Measurements from ENCODE around the gene MGME1. TPM values are rescaled to one million over a fixed set of nuclear protein-coding genes. Genes with fewer than 3 reads are reported as not detected.

MGME1 gene
- total and polyA plus RNA-seq, 2 of the 13 experiments (the other 11 are each of a cell fraction or from before 2014, with no cell fraction given), result 36.7 to 66.6 TPM

DNA sequence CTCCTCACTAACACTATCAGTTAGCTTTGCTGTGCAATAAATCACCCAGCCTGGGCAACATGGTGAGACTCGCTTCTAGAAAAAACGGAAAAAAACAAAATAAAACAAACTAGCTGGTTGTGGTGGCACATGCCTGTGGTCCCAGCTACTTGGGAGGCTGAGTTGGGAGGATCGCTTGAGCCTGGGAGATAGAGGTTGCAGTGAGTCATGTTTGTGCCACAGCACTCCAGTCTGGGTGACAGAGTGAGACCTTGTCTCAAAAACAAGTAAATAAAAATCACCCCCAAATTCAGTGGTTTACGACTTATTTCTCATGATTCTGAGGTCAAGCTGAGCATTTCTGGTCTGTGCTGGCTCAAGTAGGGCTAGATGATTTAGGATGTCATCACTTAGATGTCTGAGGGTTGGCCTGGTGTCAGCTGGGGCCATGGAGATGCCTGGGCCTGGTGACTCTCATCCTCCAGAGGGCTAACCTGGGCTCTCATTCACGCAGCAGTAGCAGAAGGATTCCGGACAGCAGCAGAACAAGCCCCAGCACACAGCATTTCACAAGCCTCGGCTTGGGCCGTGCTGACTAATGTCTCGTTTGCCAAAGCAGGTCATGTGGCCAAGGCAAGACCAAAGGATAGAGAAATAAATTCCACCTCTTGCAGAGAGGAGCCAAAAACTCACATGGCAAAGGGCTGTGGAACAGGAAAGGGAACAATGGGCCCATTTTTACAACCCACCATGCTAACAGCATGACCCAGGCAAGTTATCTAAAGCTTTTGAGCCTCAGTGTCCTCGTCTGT, 32.5 kb downstream of the MGME1 start (continued):
- TF ChIP-seq, protein P1, sequence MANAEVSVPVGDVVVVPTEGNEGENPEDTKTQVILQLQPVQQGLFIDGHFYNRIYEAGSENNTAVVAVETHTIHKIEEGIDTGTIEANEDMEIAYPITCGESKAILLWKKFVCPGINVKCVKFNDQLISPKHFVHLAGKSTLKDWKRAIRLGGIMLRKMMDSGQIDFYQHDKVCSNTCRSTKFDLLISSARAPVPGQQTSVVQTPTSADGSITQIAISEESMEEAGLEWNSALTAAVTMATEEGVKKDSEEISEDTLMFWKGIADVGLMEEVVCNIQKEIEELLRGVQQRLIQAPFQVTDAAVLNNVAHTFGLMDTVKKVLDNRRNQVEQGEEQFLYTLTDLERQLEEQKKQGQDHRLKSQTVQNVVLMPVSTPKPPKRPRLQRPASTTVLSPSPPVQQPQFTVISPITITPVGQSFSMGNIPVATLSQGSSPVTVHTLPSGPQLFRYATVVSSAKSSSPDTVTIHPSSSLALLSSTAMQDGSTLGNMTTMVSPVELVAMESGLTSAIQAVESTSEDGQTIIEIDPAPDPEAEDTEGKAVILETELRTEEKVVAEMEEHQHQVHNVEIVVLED (CRISPR knock-in tag; IDR thresholded peaks at IDR 0.05; ENCODE audit: borderline replicate concordance), result no peak
- TF ChIP-seq FOXP1 (IDR thresholded peaks at IDR 0.05) (no peak), FOXP1 (CRISPR knock-in tag; IDR thresholded peaks at IDR 0.05) (no peak), PHF5A (CRISPR knock-in tag; IDR thresholded peaks at IDR 0.05; ENCODE audit: low read depth, unreplicated experiment) (no peak), ZSCAN31 (CRISPR knock-in tag; IDR thresholded peaks at IDR 0.05; ENCODE audit: low read depth) (no peak), DPF2 (CRISPR knock-in tag; IDR thresholded peaks at IDR 0.05; ENCODE audit: borderline replicate concordance, low read depth) (no peak), ZNF460 (CRISPR knock-in tag; IDR thresholded peaks at IDR 0.05; ENCODE audit: borderline replicate concordance) (no peak), SUZ12 (IDR thresholded peaks at IDR 0.05; ENCODE audit: low read depth, low read length) (no peak), SOX6 (IDR thresholded peaks at IDR 0.05) (no peak), SOX6 (CRISPR knock-in tag; IDR thresholded peaks at IDR 0.05) (no peak), ZSCAN12 (CRISPR knock-in tag; IDR thresholded peaks at IDR 0.05) (no peak), HNF4A (CRISPR knock-in tag; IDR thresholded peaks at IDR 0.05) (no peak), ZNF713 (CRISPR knock-in tag; IDR thresholded peaks at IDR 0.05) (no peak), ZFP1 (CRISPR knock-in tag; IDR thresholded peaks at IDR 0.05) (no peak), HOXD1 (CRISPR knock-in tag; IDR thresholded peaks at IDR 0.05) (no peak), NFE2L2 (IDR thresholded peaks at IDR 0.05; ENCODE audit: low read length) (no peak), ZBTB8A (CRISPR knock-in tag; IDR thresholded peaks at IDR 0.05; ENCODE audit: borderline replicate concordance, low read depth) (no peak), ZNF496 (CRISPR knock-in tag; IDR thresholded peaks at IDR 0.05; ENCODE audit: insufficient replicate concordance) (no peak), SRSF1 (optimal IDR thresholded peaks at IDR 0.05; ENCODE audit: low read depth, low read length) (no peak)
- TF ChIP-seq, protein P2, sequence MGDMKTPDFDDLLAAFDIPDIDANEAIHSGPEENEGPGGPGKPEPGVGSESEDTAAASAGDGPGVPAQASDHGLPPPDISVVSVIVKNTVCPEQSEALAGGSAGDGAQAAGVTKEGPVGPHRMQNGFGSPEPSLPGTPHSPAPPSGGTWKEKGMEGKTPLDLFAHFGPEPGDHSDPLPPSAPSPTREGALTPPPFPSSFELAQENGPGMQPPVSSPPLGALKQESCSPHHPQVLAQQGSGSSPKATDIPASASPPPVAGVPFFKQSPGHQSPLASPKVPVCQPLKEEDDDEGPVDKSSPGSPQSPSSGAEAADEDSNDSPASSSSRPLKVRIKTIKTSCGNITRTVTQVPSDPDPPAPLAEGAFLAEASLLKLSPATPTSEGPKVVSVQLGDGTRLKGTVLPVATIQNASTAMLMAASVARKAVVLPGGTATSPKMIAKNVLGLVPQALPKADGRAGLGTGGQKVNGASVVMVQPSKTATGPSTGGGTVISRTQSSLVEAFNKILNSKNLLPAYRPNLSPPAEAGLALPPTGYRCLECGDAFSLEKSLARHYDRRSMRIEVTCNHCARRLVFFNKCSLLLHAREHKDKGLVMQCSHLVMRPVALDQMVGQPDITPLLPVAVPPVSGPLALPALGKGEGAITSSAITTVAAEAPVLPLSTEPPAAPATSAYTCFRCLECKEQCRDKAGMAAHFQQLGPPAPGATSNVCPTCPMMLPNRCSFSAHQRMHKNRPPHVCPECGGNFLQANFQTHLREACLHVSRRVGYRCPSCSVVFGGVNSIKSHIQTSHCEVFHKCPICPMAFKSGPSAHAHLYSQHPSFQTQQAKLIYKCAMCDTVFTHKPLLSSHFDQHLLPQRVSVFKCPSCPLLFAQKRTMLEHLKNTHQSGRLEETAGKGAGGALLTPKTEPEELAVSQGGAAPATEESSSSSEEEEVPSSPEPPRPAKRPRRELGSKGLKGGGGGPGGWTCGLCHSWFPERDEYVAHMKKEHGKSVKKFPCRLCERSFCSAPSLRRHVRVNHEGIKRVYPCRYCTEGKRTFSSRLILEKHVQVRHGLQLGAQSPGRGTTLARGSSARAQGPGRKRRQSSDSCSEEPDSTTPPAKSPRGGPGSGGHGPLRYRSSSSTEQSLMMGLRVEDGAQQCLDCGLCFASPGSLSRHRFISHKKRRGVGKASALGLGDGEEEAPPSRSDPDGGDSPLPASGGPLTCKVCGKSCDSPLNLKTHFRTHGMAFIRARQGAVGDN (CRISPR knock-in tag; IDR thresholded peaks at IDR 0.05), result peak; percentile 66
- TF ChIP-seq, protein P3, sequence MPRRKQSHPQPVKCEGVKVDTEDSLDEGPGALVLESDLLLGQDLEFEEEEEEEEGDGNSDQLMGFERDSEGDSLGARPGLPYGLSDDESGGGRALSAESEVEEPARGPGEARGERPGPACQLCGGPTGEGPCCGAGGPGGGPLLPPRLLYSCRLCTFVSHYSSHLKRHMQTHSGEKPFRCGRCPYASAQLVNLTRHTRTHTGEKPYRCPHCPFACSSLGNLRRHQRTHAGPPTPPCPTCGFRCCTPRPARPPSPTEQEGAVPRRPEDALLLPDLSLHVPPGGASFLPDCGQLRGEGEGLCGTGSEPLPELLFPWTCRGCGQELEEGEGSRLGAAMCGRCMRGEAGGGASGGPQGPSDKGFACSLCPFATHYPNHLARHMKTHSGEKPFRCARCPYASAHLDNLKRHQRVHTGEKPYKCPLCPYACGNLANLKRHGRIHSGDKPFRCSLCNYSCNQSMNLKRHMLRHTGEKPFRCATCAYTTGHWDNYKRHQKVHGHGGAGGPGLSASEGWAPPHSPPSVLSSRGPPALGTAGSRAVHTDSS (CRISPR knock-in tag; conservative IDR thresholded peaks at IDR 0.05), result no peak
- TF ChIP-seq, protein P4, sequence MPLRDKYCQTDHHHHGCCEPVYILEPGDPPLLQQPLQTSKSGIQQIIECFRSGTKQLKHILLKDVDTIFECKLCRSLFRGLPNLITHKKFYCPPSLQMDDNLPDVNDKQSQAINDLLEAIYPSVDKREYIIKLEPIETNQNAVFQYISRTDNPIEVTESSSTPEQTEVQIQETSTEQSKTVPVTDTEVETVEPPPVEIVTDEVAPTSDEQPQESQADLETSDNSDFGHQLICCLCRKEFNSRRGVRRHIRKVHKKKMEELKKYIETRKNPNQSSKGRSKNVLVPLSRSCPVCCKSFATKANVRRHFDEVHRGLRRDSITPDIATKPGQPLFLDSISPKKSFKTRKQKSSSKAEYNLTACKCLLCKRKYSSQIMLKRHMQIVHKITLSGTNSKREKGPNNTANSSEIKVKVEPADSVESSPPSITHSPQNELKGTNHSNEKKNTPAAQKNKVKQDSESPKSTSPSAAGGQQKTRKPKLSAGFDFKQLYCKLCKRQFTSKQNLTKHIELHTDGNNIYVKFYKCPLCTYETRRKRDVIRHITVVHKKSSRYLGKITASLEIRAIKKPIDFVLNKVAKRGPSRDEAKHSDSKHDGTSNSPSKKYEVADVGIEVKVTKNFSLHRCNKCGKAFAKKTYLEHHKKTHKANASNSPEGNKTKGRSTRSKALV (CRISPR knock-in tag; IDR thresholded peaks at IDR 0.05), result no peak

Measured in HepG2 (cell line).